ENCODE results near the gene STIM1. TPM values are rescaled to one million over a fixed set of nuclear protein-coding genes. Genes with fewer than 3 reads are reported as not detected.

The STIM1 gene
- total RNA-seq, 1 donor from 2014 or later = 9.6 TPM

GRCh38 chr11:3958281-3958680 lies 102.8 kb downstream of the STIM1 start:
- Mint-ChIP-seq H3K27me3 (ENCODE audit: unreplicated experiment) (peaks cover 2% of the 10 kb centered on the region), H3K36me3 (ENCODE audit: unreplicated experiment) (no peaks in the 10 kb centered on the region), H3K4me1 (ENCODE audit: low read depth, unreplicated experiment) (no peaks in the 10 kb centered on the region), H3K4me3 (ENCODE audit: unreplicated experiment) (no peak overlapping the region), H3K9me3 (ENCODE audit: unreplicated experiment) (no peaks in the 10 kb centered on the region), H3K27ac (ENCODE audit: unreplicated experiment) (no peak overlapping the region)
- no peak for TF ChIP-seq CTCF (IDR thresholded peaks at IDR 0.05; ENCODE audit: partially characterized antibody, unreplicated experiment)
- DNase-seq = no peak

DNA sequence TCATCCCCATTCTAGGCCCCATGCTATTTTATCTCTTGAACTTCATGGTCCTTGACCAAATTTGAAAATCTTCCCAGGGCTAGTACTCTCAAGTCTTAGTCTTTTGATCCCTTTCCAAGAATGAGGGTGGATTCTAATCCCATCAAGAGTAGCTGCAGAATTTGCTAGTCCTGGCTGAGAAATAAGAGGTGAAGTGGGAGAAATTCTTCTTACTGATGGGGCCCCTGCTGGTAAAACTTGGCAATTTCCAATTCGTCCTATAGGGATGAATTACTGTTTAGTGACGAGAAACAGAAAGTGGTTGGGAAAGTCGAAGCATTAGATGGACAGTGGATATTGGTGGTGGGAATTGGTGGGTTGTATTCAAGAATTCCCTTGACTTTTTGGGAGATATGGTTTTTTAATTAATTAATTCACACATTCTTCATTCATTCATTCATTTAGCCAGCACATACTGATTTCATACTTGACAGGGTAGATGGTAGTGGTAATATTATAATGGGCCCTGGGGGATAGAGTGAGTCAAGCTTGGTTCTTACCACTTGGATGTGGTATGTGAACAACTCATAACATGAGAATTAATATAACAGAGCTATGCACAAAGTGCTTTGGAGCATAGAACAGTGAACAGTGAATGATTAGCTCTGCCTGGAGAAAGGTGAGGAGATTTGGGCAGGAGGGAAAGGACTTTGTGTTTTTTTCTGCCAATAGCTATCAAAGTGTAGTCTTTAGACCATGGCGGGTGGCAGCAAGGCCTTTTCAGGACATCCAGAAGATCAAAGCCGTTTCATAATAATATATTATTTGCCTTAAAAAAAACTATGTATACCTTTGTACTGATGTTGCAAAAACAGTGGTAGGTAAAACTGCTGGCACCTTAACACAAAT lies 103.8 kb downstream of the STIM1 start:
- peak; percentile 29 for TF ChIP-seq CTCF (IDR thresholded peaks at IDR 0.05; ENCODE audit: partially characterized antibody, unreplicated experiment)
- H3K27ac Mint-ChIP-seq (ENCODE audit: unreplicated experiment) = no peak overlapping the region
- no peak for DNase-seq

GRCh38 chr11:3959903-3960265 lies 104.4 kb downstream of the STIM1 start:
- Mint-ChIP-seq H3K27ac (ENCODE audit: unreplicated experiment) (no peak overlapping the region), H3K27me3 (ENCODE audit: unreplicated experiment) (peaks cover 2% of the 10 kb centered on the region), H3K36me3 (ENCODE audit: unreplicated experiment) (no peaks in the 10 kb centered on the region), H3K4me1 (ENCODE audit: low read depth, unreplicated experiment) (no peaks in the 10 kb centered on the region), H3K9me3 (ENCODE audit: unreplicated experiment) (no peaks in the 10 kb centered on the region), H3K4me3 (ENCODE audit: unreplicated experiment) (no peak overlapping the region)
- TF ChIP-seq CTCF (IDR thresholded peaks at IDR 0.05; ENCODE audit: partially characterized antibody, unreplicated experiment) = no peak
- no peak for DNase-seq

More for the DNA sequence above, 103.8 kb downstream of the STIM1 start:
- Mint-ChIP-seq H3K9me3 (ENCODE audit: unreplicated experiment) (no peaks in the 10 kb centered on the region), H3K36me3 (ENCODE audit: unreplicated experiment) (no peaks in the 10 kb centered on the region), H3K4me3 (ENCODE audit: unreplicated experiment) (no peak overlapping the region), H3K27me3 (ENCODE audit: unreplicated experiment) (peaks cover 2% of the 10 kb centered on the region), H3K4me1 (ENCODE audit: low read depth, unreplicated experiment) (no peaks in the 10 kb centered on the region)

DNA sequence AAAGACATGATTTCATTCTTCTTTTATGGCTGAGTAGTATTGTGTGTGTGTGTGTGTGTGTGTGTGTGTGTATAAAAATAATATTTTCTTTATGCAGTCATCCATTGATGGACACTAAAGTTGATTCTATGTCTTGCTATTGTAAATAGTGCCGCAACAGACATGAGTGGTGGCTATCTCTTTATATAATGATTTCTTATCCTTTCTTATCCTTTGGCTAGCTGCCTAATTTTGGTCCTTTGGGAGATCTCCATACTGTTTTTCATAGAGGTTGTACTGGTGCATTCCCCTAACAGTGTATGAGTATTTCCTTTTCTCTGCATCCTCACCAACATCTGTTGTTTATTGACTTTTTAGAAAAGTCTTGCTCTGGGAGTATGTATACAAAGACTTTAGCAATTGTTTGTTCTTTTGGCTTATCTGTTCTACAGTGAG lies 107.0 kb downstream of the STIM1 start:
- Mint-ChIP-seq H3K9me3 (ENCODE audit: unreplicated experiment) (no peaks in the 10 kb centered on the region), H3K4me1 (ENCODE audit: low read depth, unreplicated experiment) (no peaks in the 10 kb centered on the region), H3K27ac (ENCODE audit: unreplicated experiment) (no peak overlapping the region), H3K36me3 (ENCODE audit: unreplicated experiment) (no peaks in the 10 kb centered on the region), H3K27me3 (ENCODE audit: unreplicated experiment) (peaks cover 2% of the 10 kb centered on the region), H3K4me3 (ENCODE audit: unreplicated experiment) (no peak overlapping the region)
- TF ChIP-seq CTCF (IDR thresholded peaks at IDR 0.05; ENCODE audit: partially characterized antibody, unreplicated experiment) = no peak
- DNase-seq = no peak

DNA sequence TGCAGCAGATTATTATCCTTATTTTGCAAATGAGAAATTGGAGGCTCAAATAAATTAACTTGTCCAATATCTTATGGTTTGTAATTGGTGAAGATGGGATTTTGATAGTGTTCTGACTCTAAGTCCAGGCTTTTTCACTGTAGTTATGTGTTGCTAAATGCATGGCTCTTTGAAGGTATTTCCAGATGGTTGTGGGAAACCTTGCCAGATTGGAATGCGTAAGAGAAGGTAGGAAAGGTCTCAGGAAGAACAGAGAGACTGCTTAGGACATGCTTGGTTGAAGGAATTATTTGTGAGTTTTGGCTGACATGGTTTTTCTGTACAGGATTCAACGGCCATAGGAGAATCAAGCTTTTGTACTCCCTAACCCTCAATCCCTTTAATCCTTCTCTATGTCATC lies 108.6 kb downstream of the STIM1 start:
- no peak for TF ChIP-seq CTCF (IDR thresholded peaks at IDR 0.05; ENCODE audit: partially characterized antibody, unreplicated experiment)
- H3K4me1 Mint-ChIP-seq (ENCODE audit: low read depth, unreplicated experiment) = no peaks in the 10 kb centered on the region
- H3K36me3 Mint-ChIP-seq (ENCODE audit: unreplicated experiment) = no peaks in the 10 kb centered on the region
- no peak overlapping the region for H3K4me3 Mint-ChIP-seq (ENCODE audit: unreplicated experiment)
- peaks cover 2% of the 10 kb centered on the region for H3K27me3 Mint-ChIP-seq (ENCODE audit: unreplicated experiment)
- H3K27ac Mint-ChIP-seq (ENCODE audit: unreplicated experiment) = no peak overlapping the region
- DNase-seq = no peak
- no peaks in the 10 kb centered on the region for H3K9me3 Mint-ChIP-seq (ENCODE audit: unreplicated experiment)
